Ovary (tissue), 9 donors: ENCODE data around the gene CCSER2. TPM values are rescaled to one million over a fixed set of nuclear protein-coding genes. Genes with fewer than 3 reads are reported as not detected.

Experiments
- DNase-seq, 5 donors: peaks; one replicate each; pipeline ENCODE4 v3.0.0-alpha.2; 2019 to 2020
- H3K27ac ChIP-seq, 2 donors: fragments of 200-600 bp; one replicate each; pipeline versions ENCODE4 v1.5.1 to v1.8.0; 2019 to 2022
- H3K27me3 ChIP-seq: fragments of 200-600 bp; one replicate; pipeline ENCODE4 v1.8.0; 2022
- H3K36me3 ChIP-seq: fragments of 200-600 bp; sonication (generic); one replicate; pipeline ENCODE4 v1.5.1; 2019
- H3K4me1 ChIP-seq: one replicate; pipeline ENCODE4 v1.8.1; 2013; ENCODE audit warnings: mild to moderate bottlenecking, moderate library complexity; ENCODE audit not compliant: insufficient read depth
- H3K4me3 ChIP-seq: fragments of 200-600 bp; sonication (generic); one replicate; pipeline ENCODE4 v1.5.1; 2017
- H3K9me3 ChIP-seq, 2 donors: fragments of 200-600 bp in 1 of 2; sonication (generic) in 1 of 2; one replicate each; pipeline versions ENCODE4 v1.5.1 to v1.8.1; 2013 to 2019; ENCODE audit warnings: mild to moderate bottlenecking in 1 of 2, moderate library complexity in 1 of 2
- EP300 ChIP-seq: sonication (generic); formaldehyde crosslinking; IDR thresholded peaks from one replicate; pipeline ENCODE4 v1.6.1; 2017; ENCODE audit warnings: antibody characterized with exemption
- POLR2A ChIP-seq: fragments of 450-650 bp; IDR thresholded peaks from one replicate; pipeline ENCODE4 v1.6.1; 2017; ENCODE audit warnings: antibody characterized with exemption, mild to moderate bottlenecking, moderate library complexity
- WGBS, 3 donors: extraction: QIAGEN DNeasy Blood & Tissue Kit in 1 of 3; methylation state at CpG; one replicate each; pipeline versions ENCODE4 v1.1.5 to v1.1.7; 2013 to 2017; 5-methylcytosine and 5-hydroxymethylcytosine counted together
- intact Hi-C, 4 donors: fragments of 100-400 bp; cut with DNase I; formaldehyde crosslinking; loops; one replicate each; pipeline versions ENCODE4 v1.11.0 to v1.15.1; 2022 to 2023
- polyA plus RNA-seq, 2 donors: library from polyadenylated mRNA; stranded (reverse); fragments of 200-250 nt in 1 of 2; fragments of 350-450 nt in 1 of 2; fragmentation: Illumina TruSeq in 1 of 2; extraction: RNeasy Lipid Tissue Mini Kit (QIAGEN cat#74804) in 1 of 2; gene quantifications; one replicate each; pipeline ENCODE4 v1.2.3, GENCODE V29; 2013 to 2014
- total RNA-seq, 7 donors: library from RNA; depleted of rRNA in 2 of 7; stranded (reverse); fragments of >200 nt in 2 of 7; fragmentation: NEBNext Ultra II Directional in 3 of 7; extraction: Animal tissue kit (Norgen Biotek cat#: 25700) in 3 of 7; gene quantifications; one replicate each; pipeline versions ENCODE4 v1.1.0 to v1.2.4, GENCODE V29; 2016 to 2023
- TF ChIP-seq, protein P1 (sequence below), 3 donors: fragments of 450-650 bp in 2 of 3; fragments of 200-600 bp in 1 of 3; IDR thresholded peaks; one replicate each; pipeline versions ENCODE4 v1.5.1 to v1.8.0; 2016 to 2022; ENCODE audit warnings: antibody characterized with exemption in 3 of 3, mild to moderate bottlenecking in 1 of 3
- donor health status: DM: no; HTN: no; CAD: no; lungs with moderate emphysema.
- donor health status: DM: no; HTN: no; CAD: no.
- donor health status: Bipolar disorder and iron deficiency.
- donor health status: DM: yes; HTN: yes; CAD: no.
- donor health status: DM: no; HTN: no; CAD: no.
- donor health status: DM: yes; HTN: yes; CAD: no.

The CCSER2 gene
- total and polyA plus RNA-seq, 9 donors, result 12.2 to 86.3 (median 50.7) TPM

DNA sequence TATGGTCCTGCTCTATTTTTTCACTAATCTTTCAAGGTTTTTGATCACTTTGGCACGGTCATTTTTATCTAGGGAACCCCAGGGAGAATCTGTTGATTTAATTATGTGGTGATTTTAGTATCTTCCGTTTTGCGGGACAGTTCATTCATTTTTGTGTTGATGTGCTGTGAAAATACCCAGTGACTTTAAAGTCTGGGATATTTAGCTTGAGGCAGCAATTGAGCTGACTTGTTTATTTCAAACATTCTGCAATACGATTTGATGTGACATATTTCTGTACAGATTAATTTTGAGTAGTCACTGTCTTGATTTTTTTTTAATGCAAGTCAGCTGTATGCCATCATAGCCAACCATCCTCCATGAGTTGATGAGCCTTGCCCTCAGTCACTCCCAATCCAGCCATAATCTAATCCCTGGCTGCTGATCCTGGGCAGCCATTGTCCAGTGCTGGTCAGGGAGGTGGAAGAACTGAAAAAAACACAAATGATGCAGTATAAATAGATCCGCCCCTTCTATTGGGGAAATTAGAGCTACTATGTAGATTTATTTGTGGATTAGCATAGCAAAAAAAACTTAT, 183.4 kb downstream of the CCSER2 start:
- no peak overlapping the region for H3K4me3 ChIP-seq
- TF ChIP-seq EP300 (no peak), POLR2A (no peak)
- TF ChIP-seq, protein P1, sequence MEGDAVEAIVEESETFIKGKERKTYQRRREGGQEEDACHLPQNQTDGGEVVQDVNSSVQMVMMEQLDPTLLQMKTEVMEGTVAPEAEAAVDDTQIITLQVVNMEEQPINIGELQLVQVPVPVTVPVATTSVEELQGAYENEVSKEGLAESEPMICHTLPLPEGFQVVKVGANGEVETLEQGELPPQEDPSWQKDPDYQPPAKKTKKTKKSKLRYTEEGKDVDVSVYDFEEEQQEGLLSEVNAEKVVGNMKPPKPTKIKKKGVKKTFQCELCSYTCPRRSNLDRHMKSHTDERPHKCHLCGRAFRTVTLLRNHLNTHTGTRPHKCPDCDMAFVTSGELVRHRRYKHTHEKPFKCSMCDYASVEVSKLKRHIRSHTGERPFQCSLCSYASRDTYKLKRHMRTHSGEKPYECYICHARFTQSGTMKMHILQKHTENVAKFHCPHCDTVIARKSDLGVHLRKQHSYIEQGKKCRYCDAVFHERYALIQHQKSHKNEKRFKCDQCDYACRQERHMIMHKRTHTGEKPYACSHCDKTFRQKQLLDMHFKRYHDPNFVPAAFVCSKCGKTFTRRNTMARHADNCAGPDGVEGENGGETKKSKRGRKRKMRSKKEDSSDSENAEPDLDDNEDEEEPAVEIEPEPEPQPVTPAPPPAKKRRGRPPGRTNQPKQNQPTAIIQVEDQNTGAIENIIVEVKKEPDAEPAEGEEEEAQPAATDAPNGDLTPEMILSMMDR (IDR thresholded peaks at IDR 0.05), result no peak
- no peaks in the 10 kb centered on the region for H3K36me3 ChIP-seq
- no peak for DNase-seq
- no peak overlapping the region for H3K27ac ChIP-seq
- 93 to 95% (median 94%) methylated on average over 5 of the region's 5 CpGs for WGBS, 3 donors
- H3K9me3 ChIP-seq, result no peaks in the 10 kb centered on the region
- H3K4me1 ChIP-seq, result no peaks in the 10 kb centered on the region
- H3K27me3 ChIP-seq, result no peaks in the 10 kb centered on the region
- intact Hi-C loops, result no loop called here

- Histone ChIP-seq H3K4me3 (no peak overlapping the region), H3K27ac (no peak overlapping the region), H3K36me3 (no peaks in the 10 kb centered on the region), H3K27me3 (no peaks in the 10 kb centered on the region), H3K4me1 (no peaks in the 10 kb centered on the region), H3K9me3 (no peaks in the 10 kb centered on the region)
- TF ChIP-seq POLR2A (no peak), EP300 (no peak)
- TF ChIP-seq, protein P1 (IDR thresholded peaks at IDR 0.05), result no peak
- no peak for DNase-seq
- WGBS, 3 donors, result 77 to 84% (median 79%) methylated on average over 4 of the region's 4 CpGs
- intact Hi-C loops, result no loop called here
These were observed 189.2 kb downstream of the CCSER2 start for GRCh38 chr10:84517554-84517953.

GRCh38 chr10:84519235-84519634, 190.8 kb downstream of the CCSER2 start:
- Histone ChIP-seq H3K36me3 (no peaks in the 10 kb centered on the region), H3K27ac (no peak overlapping the region), H3K4me1 (no peaks in the 10 kb centered on the region), H3K9me3 (no peaks in the 10 kb centered on the region), H3K27me3 (no peaks in the 10 kb centered on the region), H3K4me3 (no peak overlapping the region)
- DNase-seq, result no peak
- intact Hi-C loops, result no loop called here
- 96% methylated on average over 3 of the region's 3 CpGs for WGBS, 3 donors
- TF ChIP-seq, protein P1 (IDR thresholded peaks at IDR 0.05), result no peak
- no peak for TF ChIP-seq EP300
- no peak for TF ChIP-seq POLR2A

DNA sequence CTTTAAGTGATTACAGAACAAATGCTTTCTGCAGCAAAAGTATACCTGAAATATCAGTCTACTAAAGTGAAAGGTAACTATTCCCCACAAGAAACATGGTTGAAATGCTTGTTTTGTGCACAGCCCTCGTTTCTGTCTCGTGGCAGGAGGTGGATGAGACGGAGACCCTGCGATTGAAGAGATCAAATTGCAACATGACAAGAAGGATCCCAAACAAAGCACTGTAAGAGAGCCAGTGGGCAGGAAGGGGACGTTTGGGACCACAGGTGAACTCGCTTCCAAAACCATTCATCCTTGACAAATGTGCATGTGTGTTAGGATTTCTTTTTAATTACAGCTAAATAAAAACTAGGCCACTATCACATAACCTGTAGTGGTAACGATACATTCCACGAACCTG, 192.6 kb downstream of the CCSER2 start:
- WGBS, 3 donors, result 64 to 68% (median 67%) methylated on average over 8 of the region's 8 CpGs
- Histone ChIP-seq H3K27ac (no peak overlapping the region), H3K36me3 (no peaks in the 10 kb centered on the region), H3K9me3 (no peaks in the 10 kb centered on the region), H3K4me3 (no peak overlapping the region), H3K27me3 (no peaks in the 10 kb centered on the region), H3K4me1 (no peaks in the 10 kb centered on the region)
- intact Hi-C loops, result no loop called here
- no peak for TF ChIP-seq EP300
- no peak for DNase-seq

GRCh38 chr10:84521468-84521867, 193.1 kb downstream of the CCSER2 start:
- Histone ChIP-seq H3K9me3 (no peaks in the 10 kb centered on the region), H3K4me3 (no peak overlapping the region), H3K36me3 (no peaks in the 10 kb centered on the region), H3K4me1 (no peaks in the 10 kb centered on the region), H3K27ac (no peak overlapping the region), H3K27me3 (no peaks in the 10 kb centered on the region)
- DNase-seq, result no peak
- TF ChIP-seq EP300, result no peak
- TF ChIP-seq, protein P1 (IDR thresholded peaks at IDR 0.05), result no peak
- no peak for TF ChIP-seq POLR2A
- 78 to 89% (median 80%) methylated on average over 2 of the region's 2 CpGs for WGBS, 3 donors
- intact Hi-C loops, result no loop called here
